Prostate gland (tissue), 2 donors: ENCODE data around the gene BCL2L14. TPM values are rescaled to one million over a fixed set of nuclear protein-coding genes. Genes with fewer than 3 reads are reported as not detected.

ENCODE experiments used
- DNase-seq: peaks from one replicate; pipeline ENCODE4 v3.0.0-alpha.2; 2019; ENCODE audit warnings: low spot score
- H3K27ac ChIP-seq, 2 donors: fragments of 200-600 bp; sonication (generic); 2 replicates each; pipeline ENCODE4 v1.5.1; 2017 to 2019
- H3K27me3 ChIP-seq: fragments of 200-600 bp; sonication (generic); replicated peaks from 2 replicates; pipeline ENCODE4 v1.5.1; 2019; ENCODE audit not compliant: insufficient read depth
- H3K36me3 ChIP-seq, 2 donors: fragments of 200-600 bp; sonication (generic); 1 replicate in 1 of 2; 2 replicates in 1 of 2; pipeline versions ENCODE4 v1.5.1 to v1.8.1; 2017 to 2019
- H3K4me1 ChIP-seq: fragments of 200-600 bp; sonication (generic); replicated peaks from 2 replicates; pipeline ENCODE4 v1.5.1; 2019
- H3K4me3 ChIP-seq, 2 donors: fragments of 200-600 bp; sonication (generic); 2 replicates each; pipeline ENCODE4 v1.5.1; 2017 to 2019
- H3K9me3 ChIP-seq: fragments of 200-600 bp; sonication (generic); 2 replicates; pipeline ENCODE4 v1.5.1; 2017
- POLR2A ChIP-seq: fragments of 450-650 bp; IDR thresholded peaks from one replicate; pipeline ENCODE4 v1.6.1; 2016; ENCODE audit warnings: antibody characterized with exemption, mild to moderate bottlenecking
- POLR2AphosphoS5 ChIP-seq: sonication (generic); formaldehyde crosslinking; IDR thresholded peaks from one replicate; pipeline ENCODE4 v1.6.1; 2017; ENCODE audit warnings: antibody characterized with exemption
- WGBS: methylation state at CpG from one replicate; pipeline ENCODE4 v1.1.5; 2018; 5-methylcytosine and 5-hydroxymethylcytosine counted together
- intact Hi-C: fragments of 100-400 bp; cut with DNase I; formaldehyde crosslinking; loops from one replicate; pipeline ENCODE4 v1.14.2; 2022
- total RNA-seq, 2 donors: library from RNA; depleted of rRNA; stranded (reverse); fragments of >200 nt; gene quantifications; one replicate each; pipeline ENCODE4 v1.1.0, GENCODE V29; 2016
- TF ChIP-seq, protein P1 (sequence below), 4 experiments: fragments of 200-600 bp in 2 of 4; fragments of 450-650 bp in 2 of 4; sonication (generic) in 2 of 4; IDR thresholded peaks; 1 replicate in 3 of 4; 2 replicates in 1 of 4; pipeline ENCODE4 v1.5.1; 2016 to 2019; ENCODE audit warnings: antibody characterized with exemption in 4 of 4, mild to moderate bottlenecking in 2 of 4, moderate library complexity in 2 of 4

BCL2L14 gene
- total RNA-seq, 2 donors from 2014 or later, result 6.0 to 14.0 TPM

DNA sequence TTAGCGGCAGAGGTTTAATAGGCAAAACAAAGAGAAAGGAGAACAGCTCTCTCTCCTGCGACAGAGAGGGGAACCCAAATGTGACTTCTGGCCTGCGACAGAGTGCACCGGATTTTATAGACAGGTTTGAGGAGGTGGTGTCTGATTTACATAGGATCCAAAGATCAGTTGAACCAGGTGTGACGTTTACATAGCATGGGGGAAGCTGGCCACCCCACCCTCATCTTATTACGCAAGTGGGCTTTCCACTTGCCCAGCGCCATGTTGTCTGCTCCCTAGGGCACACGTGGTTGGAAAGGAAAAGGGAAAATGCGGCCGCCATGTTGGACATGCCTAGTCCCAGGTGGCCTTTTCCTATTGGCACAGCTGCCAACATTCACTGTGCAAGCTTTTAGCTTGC is 17.4 kb downstream of the BCL2L14 start:
- Histone ChIP-seq H3K27me3 (no peaks in the 10 kb centered on the region), H3K4me3 (no peak overlapping the region), H3K4me1 (no peaks in the 10 kb centered on the region), H3K27ac (no peak overlapping the region), H3K36me3 (no peaks in the 10 kb centered on the region), H3K9me3 (no peaks in the 10 kb centered on the region)
- 75% methylated on average over 10 of the region's 10 CpGs for WGBS
- TF ChIP-seq, protein P1, sequence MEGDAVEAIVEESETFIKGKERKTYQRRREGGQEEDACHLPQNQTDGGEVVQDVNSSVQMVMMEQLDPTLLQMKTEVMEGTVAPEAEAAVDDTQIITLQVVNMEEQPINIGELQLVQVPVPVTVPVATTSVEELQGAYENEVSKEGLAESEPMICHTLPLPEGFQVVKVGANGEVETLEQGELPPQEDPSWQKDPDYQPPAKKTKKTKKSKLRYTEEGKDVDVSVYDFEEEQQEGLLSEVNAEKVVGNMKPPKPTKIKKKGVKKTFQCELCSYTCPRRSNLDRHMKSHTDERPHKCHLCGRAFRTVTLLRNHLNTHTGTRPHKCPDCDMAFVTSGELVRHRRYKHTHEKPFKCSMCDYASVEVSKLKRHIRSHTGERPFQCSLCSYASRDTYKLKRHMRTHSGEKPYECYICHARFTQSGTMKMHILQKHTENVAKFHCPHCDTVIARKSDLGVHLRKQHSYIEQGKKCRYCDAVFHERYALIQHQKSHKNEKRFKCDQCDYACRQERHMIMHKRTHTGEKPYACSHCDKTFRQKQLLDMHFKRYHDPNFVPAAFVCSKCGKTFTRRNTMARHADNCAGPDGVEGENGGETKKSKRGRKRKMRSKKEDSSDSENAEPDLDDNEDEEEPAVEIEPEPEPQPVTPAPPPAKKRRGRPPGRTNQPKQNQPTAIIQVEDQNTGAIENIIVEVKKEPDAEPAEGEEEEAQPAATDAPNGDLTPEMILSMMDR (IDR thresholded peaks at IDR 0.05), result no peak
- TF ChIP-seq POLR2AphosphoS5, result no peak
- no peak for DNase-seq
- intact Hi-C loops, result no loop called here

DNA sequence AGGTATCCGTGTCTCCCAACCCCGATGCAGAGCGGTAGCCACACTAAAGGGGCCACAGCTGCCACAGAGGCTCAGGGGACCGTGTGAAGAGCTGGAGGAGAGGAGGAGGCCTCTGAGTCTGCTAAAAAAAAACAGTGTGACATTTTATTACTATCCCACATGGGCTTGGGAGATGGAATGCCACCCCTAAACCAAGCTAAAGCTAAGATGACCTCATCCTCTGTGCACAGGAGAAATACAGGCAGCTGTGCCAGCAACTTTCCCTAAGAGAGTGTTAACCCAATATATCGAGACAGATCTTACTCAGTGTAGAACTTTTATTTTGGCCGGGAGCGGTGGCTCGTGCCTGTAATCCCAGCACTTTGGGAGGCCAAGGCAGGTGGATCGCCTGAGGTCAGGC is 18.0 kb downstream of the BCL2L14 start:
- WGBS, result 83% methylated on average over 9 of the region's 9 CpGs
- H3K27me3 ChIP-seq, result no peaks in the 10 kb centered on the region
- H3K9me3 ChIP-seq, result no peaks in the 10 kb centered on the region
- H3K36me3 ChIP-seq, result no peaks in the 10 kb centered on the region
- DNase-seq, result no peak
- intact Hi-C loops, result no loop called here
- TF ChIP-seq, protein P1 (IDR thresholded peaks at IDR 0.05), result no peak
- TF ChIP-seq POLR2A (no peak), POLR2AphosphoS5 (no peak)
- H3K4me1 ChIP-seq, result no peaks in the 10 kb centered on the region
- no peak overlapping the region for H3K4me3 ChIP-seq
- H3K27ac ChIP-seq, result no peak overlapping the region

DNA sequence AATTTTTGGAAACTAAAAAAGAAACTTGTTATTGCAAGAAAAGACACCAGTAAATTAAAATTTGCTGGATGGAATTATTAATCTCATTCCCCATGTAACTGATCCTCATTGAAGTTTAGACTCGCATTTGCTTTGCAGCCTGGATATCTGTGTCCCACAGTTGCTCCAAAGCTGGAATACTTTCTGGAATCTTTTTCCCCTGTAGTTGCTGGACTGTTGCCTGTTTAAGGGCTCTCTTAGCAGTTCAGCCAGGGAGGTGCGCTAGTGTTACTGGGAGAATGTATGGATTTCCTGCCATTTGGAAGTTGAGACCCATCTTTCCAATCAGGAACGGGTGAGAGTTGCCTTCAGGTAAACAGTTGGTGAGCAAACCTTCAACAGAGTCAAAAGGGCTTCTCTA is 20.3 kb downstream of the BCL2L14 start:
- 84% methylated on average over 3 of the region's 3 CpGs for WGBS
- no peak overlapping the region for H3K27ac ChIP-seq
- intact Hi-C loops, result no loop called here
- H3K27me3 ChIP-seq, result no peaks in the 10 kb centered on the region
- TF ChIP-seq, protein P1 (IDR thresholded peaks at IDR 0.05), result no peak
- TF ChIP-seq POLR2AphosphoS5 (no peak), POLR2A (no peak)
- H3K9me3 ChIP-seq, result no peaks in the 10 kb centered on the region
- H3K4me1 ChIP-seq, result no peaks in the 10 kb centered on the region
- no peaks in the 10 kb centered on the region for H3K36me3 ChIP-seq
- no peak for DNase-seq
- H3K4me3 ChIP-seq, result no peak overlapping the region

DNA sequence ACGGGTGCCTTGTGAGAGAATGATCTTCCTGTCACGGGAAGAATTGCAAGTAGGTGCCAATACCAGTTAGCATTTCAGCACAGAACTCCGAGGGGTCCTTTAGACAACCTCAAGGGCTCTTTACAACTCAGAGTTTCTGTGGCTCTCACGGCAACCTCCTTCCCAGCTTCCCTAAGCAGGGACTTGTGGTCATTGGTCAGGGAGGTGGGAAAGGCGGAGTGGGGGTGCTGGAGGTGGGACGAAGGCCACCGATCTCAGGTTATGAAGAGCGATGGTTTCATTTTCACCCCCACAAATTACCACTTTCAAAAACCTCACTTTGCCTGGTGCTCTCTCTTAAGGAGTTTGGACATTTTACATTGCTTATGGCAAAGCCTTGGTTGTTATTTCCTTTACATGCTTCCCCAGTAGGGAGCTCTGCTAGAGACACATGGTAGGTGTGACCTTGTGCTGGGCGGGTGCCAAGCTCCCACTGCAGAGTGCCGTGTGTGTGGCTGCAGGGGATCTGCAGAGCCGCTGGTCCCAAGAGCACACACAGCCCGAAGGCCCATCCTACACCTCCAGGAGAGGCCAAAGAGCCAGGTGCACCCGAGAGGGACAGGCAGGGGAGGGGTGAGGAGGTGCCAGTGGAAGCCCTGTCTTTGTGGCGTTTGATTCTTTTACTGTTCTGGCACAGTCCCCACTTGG is 21.4 kb downstream of the BCL2L14 start:
- Histone ChIP-seq H3K27ac (no peak overlapping the region), H3K9me3 (no peaks in the 10 kb centered on the region), H3K4me1 (no peaks in the 10 kb centered on the region), H3K4me3 (no peak overlapping the region), H3K27me3 (no peaks in the 10 kb centered on the region), H3K36me3 (no peaks in the 10 kb centered on the region)
- TF ChIP-seq POLR2AphosphoS5 (no peak), POLR2A (no peak)
- TF ChIP-seq, protein P1 (IDR thresholded peaks at IDR 0.05), result no peak
- WGBS, result 59% methylated on average over 14 of the region's 14 CpGs
- DNase-seq, result no peak
- intact Hi-C loops, result no loop called here

DNA sequence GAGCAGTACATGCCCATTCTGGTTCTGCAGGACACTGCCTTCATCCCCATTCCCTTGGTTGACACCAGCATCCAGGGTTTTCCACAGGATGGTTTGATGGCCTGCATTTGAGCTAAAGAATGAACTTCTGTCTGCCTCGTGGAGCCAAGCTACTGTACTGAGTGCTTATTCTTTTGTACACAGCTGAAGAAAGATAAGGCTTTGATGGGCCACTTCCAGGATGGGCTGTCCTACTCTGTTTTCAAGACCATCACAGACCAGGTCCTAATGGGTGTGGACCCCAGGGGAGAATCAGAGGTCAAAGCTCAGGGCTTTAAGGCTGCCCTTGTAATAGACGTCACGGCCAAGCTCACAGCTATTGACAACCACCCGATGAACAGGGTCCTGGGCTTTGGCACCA is 23.7 kb downstream of the BCL2L14 start:
- Histone ChIP-seq H3K27ac (no peak overlapping the region), H3K4me3 (no peak overlapping the region), H3K4me1 (no peaks in the 10 kb centered on the region), H3K36me3 (no peaks in the 10 kb centered on the region), H3K27me3 (no peaks in the 10 kb centered on the region), H3K9me3 (no peaks in the 10 kb centered on the region)
- TF ChIP-seq, protein P1 (IDR thresholded peaks at IDR 0.05), result no peak
- no peak for TF ChIP-seq POLR2A
- no peak for TF ChIP-seq POLR2AphosphoS5
- intact Hi-C loops, result no loop called here
- DNase-seq, result no peak
- 79% methylated on average over 4 of the region's 4 CpGs for WGBS
